NCI-H1092 treated with DMSO at 0.1 percent for 48 hours (cell line): ENCODE results near the gene USP8.
"Not testable (repeated sequence)": the region's sequence is repeated elsewhere in the genome, so short reads cannot be mapped to it uniquely, and the experiment has no call there.

Experiments
- DNase-seq: peaks from one replicate; lab custom pipeline; 2025; lab: John Stamatoyannopoulos, UW

USP8 gene

DNA sequence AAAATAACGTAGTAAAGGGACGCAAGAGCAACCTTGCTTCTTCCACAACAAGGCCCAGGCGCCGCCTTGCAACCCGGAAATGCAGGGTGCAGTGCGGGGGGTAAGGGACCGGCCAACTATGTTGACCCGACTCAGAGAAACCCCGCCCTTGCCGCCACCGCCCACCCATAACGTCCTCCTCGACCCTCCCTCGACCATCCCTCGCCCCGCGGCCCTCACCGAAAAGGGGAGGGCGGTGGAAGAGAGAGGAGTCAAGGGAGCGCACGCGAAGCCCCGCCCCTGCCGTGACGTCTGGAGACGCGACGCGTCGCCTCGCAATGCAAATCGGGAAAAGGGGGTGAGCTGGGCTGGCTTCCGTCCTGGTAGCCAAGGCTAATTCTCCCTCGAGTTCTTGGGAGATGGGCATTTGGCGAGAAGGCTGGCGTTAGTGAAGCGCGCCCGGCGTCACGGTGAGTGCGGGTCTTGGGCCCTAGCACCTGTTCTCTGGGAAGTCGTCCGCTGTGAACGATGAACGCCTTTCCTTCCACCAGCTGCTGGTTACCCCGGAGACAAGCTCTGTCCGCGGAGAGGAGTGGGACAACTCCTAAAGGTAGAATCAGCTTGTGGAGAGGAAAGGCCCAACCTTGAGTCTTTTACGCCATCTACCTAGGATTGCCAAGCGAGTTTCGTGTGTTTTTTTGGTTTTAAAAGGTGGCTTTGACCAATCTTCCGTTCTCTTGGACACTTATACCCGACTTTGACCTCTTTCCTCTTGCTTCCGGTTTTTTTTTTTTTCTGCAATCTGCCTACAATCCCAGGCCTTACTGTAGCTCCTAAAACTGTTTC lies at the start of gene USP8:
USP8 (plus strand) TSS at position 340 of the 825 bp plus-strand sequence. CDS start 14,669 bp downstream, outside the sequence.
- peak; percentile 91 for DNase-seq

DNA sequence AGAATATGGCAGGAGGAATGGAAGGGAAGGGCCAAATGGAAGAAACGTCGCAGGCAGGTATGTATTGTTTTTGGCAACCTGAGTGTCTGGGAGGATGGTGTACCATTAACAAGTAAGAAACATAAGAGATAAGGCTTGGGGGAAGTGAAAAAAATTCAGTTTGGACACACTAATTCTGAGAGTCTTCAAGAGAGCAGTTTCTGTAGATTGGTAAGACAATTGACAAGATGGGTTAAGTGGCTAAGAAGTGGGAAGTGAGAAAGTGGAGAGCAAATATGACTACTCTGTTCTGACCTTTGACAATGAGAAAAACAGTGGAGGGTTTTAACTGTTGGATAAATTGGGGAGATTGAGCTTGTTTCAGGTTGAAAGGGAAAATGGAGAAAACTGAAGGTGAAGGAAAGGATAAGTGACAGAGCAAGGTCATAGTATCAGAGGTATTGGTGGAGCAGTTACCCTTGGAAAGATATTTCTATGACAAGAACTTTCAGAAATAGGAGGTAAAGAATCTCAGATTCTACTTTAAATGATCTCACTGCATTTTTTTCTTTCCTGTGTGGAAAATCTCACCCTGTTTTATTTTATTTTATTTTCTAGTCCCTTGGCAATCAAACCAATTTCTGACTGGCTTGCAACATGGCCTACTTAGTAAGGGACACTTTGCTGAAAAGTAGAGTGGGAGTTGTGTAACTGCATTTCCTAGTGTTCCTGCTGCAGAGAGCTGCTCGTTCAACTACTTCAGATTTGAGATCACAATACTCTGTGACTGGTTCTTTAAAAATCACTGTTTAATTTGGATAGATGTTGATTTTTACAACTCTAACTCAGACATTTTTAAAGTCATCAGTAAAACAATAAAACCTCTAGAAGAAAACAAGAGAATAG lies 46.1 kb upstream of the USP8 start:
- DNase-seq, result no peak

- no peak for DNase-seq
Observed at GRCh38 chr15:50378776-50379175, 45.4 kb upstream of the USP8 start.

DNA sequence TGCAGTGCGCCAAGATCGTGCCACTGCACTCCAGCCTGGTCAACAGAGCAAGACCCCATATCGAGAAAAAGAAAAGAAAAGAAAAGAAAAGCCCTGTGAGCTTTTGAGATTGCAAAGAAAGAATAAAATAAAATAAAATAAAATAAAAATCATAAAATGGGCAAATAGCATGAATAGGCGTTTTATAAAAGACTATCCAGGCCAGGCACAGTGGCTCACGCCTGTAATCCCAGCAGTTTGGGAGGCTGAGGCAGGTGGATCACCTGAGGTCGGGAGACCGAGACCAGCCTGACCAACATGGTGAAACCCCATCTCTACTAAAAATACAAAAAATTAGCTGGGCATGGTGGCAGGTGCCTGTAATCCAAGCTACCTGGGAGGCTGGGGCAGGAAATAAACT lies 44.8 kb upstream of the USP8 start:
- DNase-seq, result not testable (repeated sequence)

- no peak for DNase-seq
Observed at GRCh38 chr15:50380089-50380488, 44.1 kb upstream of the USP8 start.

DNA sequence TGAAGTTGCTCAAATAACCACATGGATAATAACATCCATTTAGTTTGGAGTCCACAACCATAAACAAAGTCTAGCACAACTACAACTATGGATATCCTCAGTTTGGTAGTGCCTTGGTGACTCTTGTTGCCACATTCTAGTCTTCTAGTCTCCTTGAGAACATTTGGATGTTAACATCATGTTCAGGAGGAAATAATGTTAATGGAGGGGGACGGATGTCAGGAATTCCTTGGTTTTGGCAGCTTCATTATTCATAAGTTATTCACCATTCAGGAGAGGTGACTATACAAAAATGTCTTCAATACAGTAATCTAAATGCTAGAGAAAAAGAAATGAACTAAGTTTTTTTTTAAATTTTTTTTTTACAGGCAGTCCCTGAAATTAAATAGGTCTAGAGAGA lies 42.8 kb upstream of the USP8 start:
- no peak for DNase-seq

DNA sequence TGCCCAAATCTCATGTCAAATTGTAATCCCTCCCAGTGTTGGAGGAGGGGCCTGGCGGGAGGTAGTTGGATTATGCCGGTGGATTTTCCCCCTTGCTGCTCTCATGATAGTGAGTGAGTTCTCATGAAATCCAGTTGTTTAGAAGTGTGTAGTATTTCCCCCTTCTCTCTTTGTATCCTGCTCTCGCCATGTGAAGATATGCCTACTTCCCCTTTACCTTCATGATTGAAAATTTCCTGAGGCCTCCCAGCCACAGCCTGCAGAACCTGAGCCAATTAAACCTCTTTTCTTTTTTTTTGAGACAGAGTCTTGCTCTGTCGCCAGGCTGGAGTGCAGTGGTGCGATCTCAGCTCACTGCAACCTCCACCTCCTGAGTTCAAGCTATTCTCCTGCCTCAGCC lies 41.8 kb upstream of the USP8 start:
- not testable (repeated sequence) for DNase-seq

- no peak for DNase-seq
Observed at GRCh38 chr15:50390554-50391264, 33.5 kb upstream of the USP8 start.

GRCh38 chr15:50391561-50391960 lies 32.6 kb upstream of the USP8 start:
- not testable (repeated sequence) for DNase-seq

GRCh38 chr15:50411870-50412269 lies 12.3 kb upstream of the USP8 start:
- no peak for DNase-seq

DNA sequence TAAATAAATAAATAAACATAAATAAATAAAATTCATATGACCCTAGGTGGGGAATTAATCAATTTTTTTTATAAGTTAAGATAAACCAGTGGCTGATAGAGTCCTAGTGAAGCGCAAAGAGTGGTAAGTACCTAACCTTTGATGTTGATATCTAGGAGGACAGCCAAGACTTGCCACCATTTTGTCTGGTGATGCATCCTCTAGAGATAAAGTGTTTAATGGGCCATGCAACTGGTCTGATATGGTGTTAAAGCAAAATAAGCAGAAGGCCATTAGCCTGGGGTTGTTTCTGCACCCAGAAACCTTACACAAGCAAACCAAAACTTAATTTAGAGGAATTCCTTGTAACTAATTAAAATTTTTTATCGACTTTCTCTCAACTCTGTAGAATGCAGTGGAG lies 9.6 kb upstream of the USP8 start:
- DNase-seq, result no peak

DNA sequence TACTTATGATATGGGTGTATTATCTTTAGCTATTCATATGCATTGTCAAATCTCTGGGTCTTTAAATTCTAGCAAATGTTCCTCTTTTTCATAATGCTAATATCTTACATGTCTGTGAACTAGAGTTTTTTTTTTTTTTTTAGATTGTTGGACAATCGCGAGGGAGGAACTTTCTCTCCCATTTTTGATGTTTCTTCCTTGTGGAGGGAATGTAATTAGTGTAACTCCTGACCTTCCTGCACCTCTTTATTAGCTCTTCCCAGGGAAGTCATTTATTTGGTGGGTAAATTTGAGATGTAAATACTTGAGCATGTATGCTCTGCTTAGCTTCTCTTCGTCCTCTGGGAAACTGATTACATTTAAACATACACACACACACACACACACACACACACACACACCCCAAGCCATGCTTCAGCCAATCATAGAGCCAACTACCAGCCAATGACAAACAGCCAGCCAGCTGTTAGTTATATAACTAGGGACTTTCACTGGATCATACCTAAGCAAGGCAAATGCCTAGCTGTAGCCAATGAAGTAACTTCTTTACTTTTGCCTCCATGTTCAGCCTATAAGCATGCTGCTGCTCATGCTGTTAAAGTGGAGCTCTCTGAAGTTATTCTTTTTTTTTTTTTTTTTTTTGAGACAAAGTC lies 8.3 kb upstream of the USP8 start:
- no peak for DNase-seq

DNA sequence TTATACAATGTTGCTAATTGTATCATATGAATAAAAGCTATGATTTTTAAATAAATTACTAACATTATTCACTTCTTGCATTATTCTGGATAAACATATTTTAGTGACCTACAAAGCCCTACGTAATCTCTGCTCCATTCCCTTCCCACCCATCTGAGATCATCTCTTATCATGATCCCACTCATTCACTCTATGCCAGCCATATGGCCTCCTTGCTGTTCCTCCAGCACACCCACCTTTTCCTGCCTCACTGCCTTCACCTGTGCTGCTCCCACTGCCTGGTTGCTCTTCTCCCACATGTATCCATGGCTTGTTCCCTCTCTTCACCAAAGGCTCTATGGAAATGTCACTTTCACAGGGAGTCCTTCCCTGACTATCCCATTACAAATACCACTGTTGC lies 7.3 kb upstream of the USP8 start:
- no peak for DNase-seq

GRCh38 chr15:50418041-50418583 lies 6.1 kb upstream of the USP8 start:
- no peak for DNase-seq

DNA sequence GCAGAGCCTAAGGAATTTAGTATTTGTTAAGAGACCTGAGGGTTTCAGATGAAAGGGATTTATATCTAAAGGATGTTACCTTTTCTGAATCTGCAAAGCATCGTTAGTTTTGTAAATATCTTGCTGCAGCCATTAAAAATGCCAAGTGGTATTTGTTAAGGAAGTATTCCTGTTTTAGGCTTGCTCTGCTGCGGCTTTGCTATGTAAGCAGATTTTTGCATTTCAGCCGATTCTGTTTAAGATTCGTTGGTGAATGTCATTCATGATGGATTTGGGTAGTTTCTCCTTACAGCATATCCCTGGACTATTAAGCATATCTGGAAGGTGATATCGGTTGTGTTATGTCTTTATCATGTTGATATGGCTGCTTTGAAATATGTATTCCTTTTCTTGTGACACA lies 1.0 kb downstream of the USP8 start:
- no peak for DNase-seq

DNA sequence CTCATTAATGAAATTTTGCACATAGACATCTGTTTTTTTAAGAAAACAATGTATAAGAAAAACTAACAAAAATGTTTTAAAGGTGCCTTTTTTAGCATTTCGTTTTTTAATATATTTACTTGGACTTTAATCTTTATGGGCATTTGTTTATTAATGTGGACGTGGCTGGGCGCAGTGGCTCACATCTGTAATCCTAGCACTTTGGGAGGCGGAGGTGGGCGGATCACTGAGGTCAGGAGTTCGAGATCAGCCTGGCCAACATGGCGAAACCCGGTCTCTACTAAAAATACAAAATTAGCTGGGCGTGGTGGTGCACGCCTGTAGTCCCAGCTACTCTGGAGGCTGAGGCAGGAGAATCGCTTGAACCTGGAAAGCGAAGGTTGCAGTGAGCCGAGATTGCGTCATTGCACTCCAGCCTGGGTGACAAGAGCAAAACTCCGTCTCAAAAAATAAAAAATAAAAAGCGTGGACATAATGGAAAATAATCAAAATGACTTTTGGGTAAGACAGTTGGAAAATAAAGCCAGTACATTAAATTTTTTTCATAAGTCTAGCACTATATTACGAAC lies 1.6 kb downstream of the USP8 start:
- DNase-seq, result not testable (repeated sequence)

- no peak for DNase-seq
Observed at GRCh38 chr15:50426428-50426827, 2.2 kb downstream of the USP8 start.

DNA sequence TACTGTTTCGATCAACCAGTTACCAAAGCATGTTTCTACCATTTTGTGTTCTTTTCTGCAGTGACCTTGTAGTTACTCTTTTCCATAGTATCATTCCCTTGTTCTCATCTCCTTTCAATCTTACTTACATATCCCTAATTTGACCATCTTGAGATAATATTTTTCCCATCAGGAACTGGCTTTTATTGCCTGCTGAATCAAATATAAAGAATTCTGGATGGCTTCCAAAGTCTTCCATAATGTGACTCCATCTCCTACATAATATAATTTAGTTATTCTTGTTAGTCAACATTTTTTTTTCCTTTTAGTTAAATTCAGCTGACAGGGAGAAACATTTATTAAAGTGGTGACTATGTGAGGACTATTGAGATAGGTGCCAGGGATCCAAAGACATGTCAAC lies 7.0 kb downstream of the USP8 start:
- no peak for DNase-seq

- DNase-seq, result no peak
Observed at GRCh38 chr15:50432230-50432629, 8.0 kb downstream of the USP8 start.

GRCh38 chr15:50435772-50436171 lies 11.6 kb downstream of the USP8 start:
- DNase-seq, result no peak

GRCh38 chr15:50438251-50438650 lies 14.0 kb downstream of the USP8 start:
- DNase-seq, result no peak
